WTC11 (cell line): Measurements from ENCODE around the gene HBQ1. TPM values are rescaled to one million over a fixed set of nuclear protein-coding genes. Genes with fewer than 3 reads are reported as not detected.
"Not testable (repeated sequence)": the region's sequence is repeated elsewhere in the genome, so short reads cannot be mapped to it uniquely, and the experiment has no call there.

Source experiments
- ATAC-seq: fragments of 200-7000 bp; cut with Tn5 transposase; 2 replicates; pipeline ENCODE4 v1.10.0; 2021; ENCODE audit warnings: mild to moderate bottlenecking, moderate library complexity
- CTCF ChIA-PET: fragments of 300-600 bp; sonication (Branson Sonifier 250); formaldehyde crosslinking; loops from one replicate; lab custom pipeline; 2021; ENCODE audit warnings: antibody characterized with exemption; lab: Charles Lee
- POLR2A ChIA-PET: fragments of 350-600 bp; sonication (Branson Sonifier 250); formaldehyde crosslinking; loops from one replicate; lab custom pipeline; 2021; ENCODE audit warnings: antibody characterized with exemption; lab: Charles Lee
- DNase-seq: peaks from one replicate; pipeline ENCODE4 v3.0.0; 2021; ENCODE audit warnings: low spot score
- H3K27ac Mint-ChIP-seq: 2 replicates; pipeline ENCODE4 v1.8.0; 2021; ENCODE audit warnings: mixed read lengths
- H3K27me3 Mint-ChIP-seq: 2 replicates; pipeline ENCODE4 v1.8.0; 2021; ENCODE audit warnings: low read depth, mild to moderate bottlenecking, moderate library complexity, mixed read lengths
- H3K36me3 Mint-ChIP-seq: 2 replicates; pipeline ENCODE4 v1.8.0; 2021; ENCODE audit warnings: mixed read lengths
- H3K4me1 Mint-ChIP-seq: 2 replicates; pipeline ENCODE4 v1.8.0; 2022; ENCODE audit warnings: mixed read lengths
- H3K4me3 Mint-ChIP-seq: 2 replicates; pipeline ENCODE4 v1.8.0; 2021; ENCODE audit warnings: mild to moderate bottlenecking, moderate library complexity, mixed read lengths
- H3K9me3 Mint-ChIP-seq: 2 replicates; pipeline ENCODE4 v1.8.0; 2021; ENCODE audit warnings: mixed read lengths
- ATF2 ChIP-seq: sonication (generic); formaldehyde crosslinking; IDR thresholded peaks from 2 replicates; pipeline ENCODE4 v1.8.1; 2022; ENCODE audit warnings: low read depth, missing genetic modification reagents, borderline replicate concordance
- ELF4 ChIP-seq: sonication (generic); formaldehyde crosslinking; IDR thresholded peaks from 2 replicates; pipeline ENCODE4 v1.8.1; 2022; ENCODE audit warnings: low read depth, mild to moderate bottlenecking, moderate library complexity, missing genetic modification reagents
- EMX1 ChIP-seq: fragments of 250-450 bp; sonication (Bioruptor Pico); IDR thresholded peaks from 2 replicates; pipeline ENCODE4 v1.8.0; 2021; ENCODE audit warnings: mild to moderate bottlenecking
- IRF2 ChIP-seq: sonication (generic); formaldehyde crosslinking; IDR thresholded peaks from 2 replicates; pipeline ENCODE4 v1.8.0; 2022; ENCODE audit warnings: low read depth, missing genetic modification reagents, borderline replicate concordance
- JAZF1 ChIP-seq: fragments of 250-450 bp; sonication (Bioruptor Pico); IDR thresholded peaks from 2 replicates; pipeline ENCODE4 v1.9.0; 2021; ENCODE audit warnings: moderate library complexity, mild to moderate bottlenecking, inconsistent platforms
- KAT7 ChIP-seq: sonication (generic); formaldehyde crosslinking; IDR thresholded peaks from 2 replicates; pipeline ENCODE4 v1.8.1; 2023; ENCODE audit warnings: missing genetic modification reagents, mild to moderate bottlenecking, borderline replicate concordance
- MYBL2 ChIP-seq: sonication (generic); formaldehyde crosslinking; IDR thresholded peaks from 2 replicates; pipeline ENCODE4 v1.8.1; 2023; ENCODE audit warnings: mild to moderate bottlenecking, moderate library complexity, missing genetic modification reagents
- NFE2L1 ChIP-seq: sonication (generic); formaldehyde crosslinking; IDR thresholded peaks from 2 replicates; pipeline ENCODE4 v1.8.1; 2023; ENCODE audit warnings: missing genetic modification reagents
- NR1H2 ChIP-seq: sonication (generic); formaldehyde crosslinking; IDR thresholded peaks from 2 replicates; pipeline ENCODE4 v1.9.0; 2021; ENCODE audit warnings: mild to moderate bottlenecking, moderate library complexity, missing genetic modification reagents
- NR3C1 ChIP-seq: sonication (generic); formaldehyde crosslinking; conservative IDR thresholded peaks from 2 replicates; pipeline ENCODE4 v1.8.1; 2023; ENCODE audit warnings: low read depth, mild to moderate bottlenecking, missing genetic modification reagents
- TEAD4 ChIP-seq: sonication (generic); formaldehyde crosslinking; IDR thresholded peaks from 2 replicates; pipeline ENCODE4 v1.8.0; 2022; ENCODE audit warnings: mild to moderate bottlenecking, missing genetic modification reagents
- USF2 ChIP-seq: sonication (generic); formaldehyde crosslinking; IDR thresholded peaks from 2 replicates; pipeline ENCODE4 v1.8.1; 2023; ENCODE audit warnings: mild to moderate bottlenecking, missing genetic modification reagents, moderate library complexity
- ZBTB21 ChIP-seq: sonication (generic); formaldehyde crosslinking; IDR thresholded peaks from 2 replicates; pipeline ENCODE4 v1.8.1; 2023; ENCODE audit warnings: mild to moderate bottlenecking, missing genetic modification reagents, borderline replicate concordance
- ZNF121 ChIP-seq: sonication (generic); formaldehyde crosslinking; IDR thresholded peaks from 2 replicates; pipeline ENCODE4 v1.8.0; 2023; ENCODE audit warnings: missing genetic modification reagents
- ZNF423 ChIP-seq: fragments of 250-450 bp; sonication (Bioruptor Pico); IDR thresholded peaks from 2 replicates; pipeline ENCODE4 v2.1.2; 2022; ENCODE audit warnings: mild to moderate bottlenecking, moderate library complexity
- total RNA-seq: library from RNA; stranded (reverse); gene quantifications from 3 replicates; pipeline ENCODE4 v1.2.3, GENCODE V29; 2021
- TF ChIP-seq, protein P1 (sequence below): sonication (generic); formaldehyde crosslinking; IDR thresholded peaks from 2 replicates; pipeline ENCODE4 v1.8.0; 2022; ENCODE audit warnings: mild to moderate bottlenecking, missing genetic modification reagents
- TF ChIP-seq, protein P2 (sequence below): sonication (generic); formaldehyde crosslinking; IDR thresholded peaks from 2 replicates; pipeline ENCODE4 v1.8.0; 2022; ENCODE audit warnings: missing genetic modification reagents
- TF ChIP-seq, protein P3 (sequence below): sonication (generic); formaldehyde crosslinking; IDR thresholded peaks from 2 replicates; pipeline ENCODE4 v1.8.0; 2023; ENCODE audit warnings: missing genetic modification reagents

The HBQ1 gene
- total RNA-seq, 1 experiment from 2014 or later, result 3.0 TPM

DNA sequence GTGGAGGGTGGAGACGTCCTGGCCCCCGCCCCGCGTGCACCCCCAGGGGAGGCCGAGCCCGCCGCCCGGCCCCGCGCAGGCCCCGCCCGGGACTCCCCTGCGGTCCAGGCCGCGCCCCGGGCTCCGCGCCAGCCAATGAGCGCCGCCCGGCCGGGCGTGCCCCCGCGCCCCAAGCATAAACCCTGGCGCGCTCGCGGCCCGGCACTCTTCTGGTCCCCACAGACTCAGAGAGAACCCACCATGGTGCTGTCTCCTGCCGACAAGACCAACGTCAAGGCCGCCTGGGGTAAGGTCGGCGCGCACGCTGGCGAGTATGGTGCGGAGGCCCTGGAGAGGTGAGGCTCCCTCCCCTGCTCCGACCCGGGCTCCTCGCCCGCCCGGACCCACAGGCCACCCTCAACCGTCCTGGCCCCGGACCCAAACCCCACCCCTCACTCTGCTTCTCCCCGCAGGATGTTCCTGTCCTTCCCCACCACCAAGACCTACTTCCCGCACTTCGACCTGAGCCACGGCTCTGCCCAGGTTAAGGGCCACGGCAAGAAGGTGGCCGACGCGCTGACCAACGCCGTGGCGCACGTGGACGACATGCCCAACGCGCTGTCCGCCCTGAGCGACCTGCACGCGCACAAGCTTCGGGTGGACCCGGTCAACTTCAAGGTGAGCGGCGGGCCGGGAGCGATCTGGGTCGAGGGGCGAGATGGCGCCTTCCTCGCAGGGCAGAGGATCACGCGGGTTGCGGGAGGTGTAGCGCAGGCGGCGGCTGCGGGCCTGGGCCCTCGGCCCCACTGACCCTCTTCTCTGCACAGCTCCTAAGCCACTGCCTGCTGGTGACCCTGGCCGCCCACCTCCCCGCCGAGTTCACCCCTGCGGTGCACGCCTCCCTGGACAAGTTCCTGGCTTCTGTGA, 3.5 kb upstream of the HBQ1 start, which contains the start of gene HBA1:
Gene HBA1, plus strand, starts transcription at position 204 of the 906 bp plus-strand sequence. Its CDS starts 37 bp downstream, at position 241.
- H3K9me3 Mint-ChIP-seq, POLR2A ChIA-PET, H3K27ac Mint-ChIP-seq, DNase-seq, H3K36me3 Mint-ChIP-seq: not testable (repeated sequence)
- CTCF ChIA-PET, result interaction anchor here (0.9 to 1.8 kb wide), 4 partner anchors 59 to 111 kb away, joined by 3 to 6 read pairs (median 3); no protein-coding TSS in a partner anchor
- Mint-ChIP-seq H3K4me1 (peaks cover 15% of the 10 kb centered on the region), H3K4me3 (peak within 1 kb of the TSS; percentile 52), H3K27me3 (peaks cover 77% of the 10 kb centered on the region)
- peak; percentile 15 for ATAC-seq

- Mint-ChIP-seq H3K4me1 (peaks cover 13% of the 10 kb centered on the region), H3K27me3 (peaks cover 73% of the 10 kb centered on the region), H3K4me3 (peak overlapping the region; percentile 28), H3K36me3 (no peaks in the 10 kb centered on the region), H3K27ac (no peak overlapping the region), H3K9me3 (no peaks in the 10 kb centered on the region)
- DNase-seq (no peak), ATAC-seq (no peak)
- no peak for TF ChIP-seq NR1H2
- ChIA-PET POLR2A (no interaction called here), CTCF (interaction anchor here (0.9 to 1.8 kb wide), 4 partner anchors 60 to 112 kb away, joined by 3 to 6 read pairs (median 3); no protein-coding TSS in a partner anchor)
Measured at GRCh38 chr16:177394-177822, 2.9 kb upstream of the HBQ1 start.

DNA sequence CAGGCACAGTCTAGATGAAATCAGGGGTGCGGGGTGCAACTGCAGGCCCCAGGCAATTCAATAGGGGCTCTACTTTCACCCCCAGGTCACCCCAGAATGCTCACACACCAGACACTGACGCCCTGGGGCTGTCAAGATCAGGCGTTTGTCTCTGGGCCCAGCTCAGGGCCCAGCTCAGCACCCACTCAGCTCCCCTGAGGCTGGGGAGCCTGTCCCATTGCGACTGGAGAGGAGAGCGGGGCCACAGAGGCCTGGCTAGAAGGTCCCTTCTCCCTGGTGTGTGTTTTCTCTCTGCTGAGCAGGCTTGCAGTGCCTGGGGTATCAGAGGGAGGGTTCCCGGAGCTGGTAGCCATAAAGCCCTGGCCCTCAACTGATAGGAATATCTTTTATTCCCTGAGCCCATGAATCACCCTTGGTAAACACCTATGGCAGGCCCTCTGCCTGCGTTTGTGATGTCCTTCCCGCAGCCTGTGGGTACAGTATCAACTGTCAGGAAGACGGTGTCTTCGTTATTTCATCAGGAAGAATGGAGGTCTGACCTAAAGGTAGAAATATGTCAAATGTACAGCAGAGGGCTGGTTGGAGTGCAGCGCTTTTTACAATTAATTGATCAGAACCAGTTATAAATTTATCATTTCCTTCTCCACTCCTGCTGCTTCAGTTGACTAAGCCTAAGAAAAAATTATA, 2.1 kb upstream of the HBQ1 start:
- H3K36me3 Mint-ChIP-seq, result no peaks in the 10 kb centered on the region
- CTCF ChIA-PET, result interaction anchor here (0.9 to 1.8 kb wide), 4 partner anchors 9 to 81 kb away, joined by 3 to 6 read pairs (median 3); no protein-coding TSS in a partner anchor
- H3K4me1 Mint-ChIP-seq, result peaks cover 13% of the 10 kb centered on the region
- H3K27ac Mint-ChIP-seq, result no peak overlapping the region
- ATAC-seq, result no peak
- TF ChIP-seq, protein P1, sequence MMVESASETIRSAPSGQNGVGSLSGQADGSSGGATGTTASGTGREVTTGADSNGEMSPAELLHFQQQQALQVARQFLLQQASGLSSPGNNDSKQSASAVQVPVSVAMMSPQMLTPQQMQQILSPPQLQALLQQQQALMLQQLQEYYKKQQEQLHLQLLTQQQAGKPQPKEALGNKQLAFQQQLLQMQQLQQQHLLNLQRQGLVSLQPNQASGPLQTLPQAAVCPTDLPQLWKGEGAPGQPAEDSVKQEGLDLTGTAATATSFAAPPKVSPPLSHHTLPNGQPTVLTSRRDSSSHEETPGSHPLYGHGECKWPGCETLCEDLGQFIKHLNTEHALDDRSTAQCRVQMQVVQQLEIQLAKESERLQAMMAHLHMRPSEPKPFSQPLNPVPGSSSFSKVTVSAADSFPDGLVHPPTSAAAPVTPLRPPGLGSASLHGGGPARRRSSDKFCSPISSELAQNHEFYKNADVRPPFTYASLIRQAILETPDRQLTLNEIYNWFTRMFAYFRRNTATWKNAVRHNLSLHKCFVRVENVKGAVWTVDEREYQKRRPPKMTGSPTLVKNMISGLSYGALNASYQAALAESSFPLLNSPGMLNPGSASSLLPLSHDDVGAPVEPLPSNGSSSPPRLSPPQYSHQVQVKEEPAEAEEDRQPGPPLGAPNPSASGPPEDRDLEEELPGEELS (CRISPR knock-in tag), result no peak
- TF ChIP-seq MYBL2 (no peak), NR3C1 (CRISPR knock-in tag) (no peak), KAT7 (CRISPR knock-in tag) (no peak), ZBTB21 (CRISPR knock-in tag) (no peak), IRF2 (CRISPR knock-in tag) (no peak), ELF4 (CRISPR knock-in tag) (no peak)
- TF ChIP-seq, protein P2, sequence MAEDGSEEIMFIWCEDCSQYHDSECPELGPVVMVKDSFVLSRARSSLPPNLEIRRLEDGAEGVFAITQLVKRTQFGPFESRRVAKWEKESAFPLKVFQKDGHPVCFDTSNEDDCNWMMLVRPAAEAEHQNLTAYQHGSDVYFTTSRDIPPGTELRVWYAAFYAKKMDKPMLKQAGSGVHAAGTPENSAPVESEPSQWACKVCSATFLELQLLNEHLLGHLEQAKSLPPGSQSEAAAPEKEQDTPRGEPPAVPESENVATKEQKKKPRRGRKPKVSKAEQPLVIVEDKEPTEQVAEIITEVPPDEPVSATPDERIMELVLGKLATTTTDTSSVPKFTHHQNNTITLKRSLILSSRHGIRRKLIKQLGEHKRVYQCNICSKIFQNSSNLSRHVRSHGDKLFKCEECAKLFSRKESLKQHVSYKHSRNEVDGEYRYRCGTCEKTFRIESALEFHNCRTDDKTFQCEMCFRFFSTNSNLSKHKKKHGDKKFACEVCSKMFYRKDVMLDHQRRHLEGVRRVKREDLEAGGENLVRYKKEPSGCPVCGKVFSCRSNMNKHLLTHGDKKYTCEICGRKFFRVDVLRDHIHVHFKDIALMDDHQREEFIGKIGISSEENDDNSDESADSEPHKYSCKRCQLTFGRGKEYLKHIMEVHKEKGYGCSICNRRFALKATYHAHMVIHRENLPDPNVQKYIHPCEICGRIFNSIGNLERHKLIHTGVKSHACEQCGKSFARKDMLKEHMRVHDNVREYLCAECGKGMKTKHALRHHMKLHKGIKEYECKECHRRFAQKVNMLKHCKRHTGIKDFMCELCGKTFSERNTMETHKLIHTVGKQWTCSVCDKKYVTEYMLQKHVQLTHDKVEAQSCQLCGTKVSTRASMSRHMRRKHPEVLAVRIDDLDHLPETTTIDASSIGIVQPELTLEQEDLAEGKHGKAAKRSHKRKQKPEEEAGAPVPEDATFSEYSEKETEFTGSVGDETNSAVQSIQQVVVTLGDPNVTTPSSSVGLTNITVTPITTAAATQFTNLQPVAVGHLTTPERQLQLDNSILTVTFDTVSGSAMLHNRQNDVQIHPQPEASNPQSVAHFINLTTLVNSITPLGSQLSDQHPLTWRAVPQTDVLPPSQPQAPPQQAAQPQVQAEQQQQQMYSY (CRISPR knock-in tag), result no peak
- TF ChIP-seq, all 79 proteins: peak for 0
- peak overlapping the region; percentile 28; the same call in 1 of the 2 replicates for H3K4me3 Mint-ChIP-seq
- no peak for DNase-seq
- H3K9me3 Mint-ChIP-seq, result no peaks in the 10 kb centered on the region
- POLR2A ChIA-PET, result no interaction called here
- peaks cover 71% of the 10 kb centered on the region for H3K27me3 Mint-ChIP-seq

DNA sequence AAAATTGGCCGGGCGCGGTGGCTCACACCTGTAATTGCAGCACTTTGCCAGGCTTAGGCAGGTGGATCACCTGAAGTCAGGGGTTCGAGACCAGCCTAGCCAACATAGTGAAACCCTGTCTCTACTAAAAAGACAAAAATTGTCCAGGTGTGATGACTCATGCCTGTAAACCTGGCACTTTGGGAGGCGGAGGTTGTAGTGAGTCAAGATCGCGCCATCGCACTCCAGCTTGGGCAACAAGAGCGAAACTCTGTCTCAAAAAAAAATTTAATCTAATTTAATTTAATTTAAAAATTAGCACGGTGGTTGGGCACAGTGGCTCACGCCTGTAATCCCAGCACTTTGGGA, 1.6 kb upstream of the HBQ1 start:
- Mint-ChIP-seq H3K4me1 (peaks cover 13% of the 10 kb centered on the region), H3K4me3 (no peak overlapping the region), H3K27me3 (peaks cover 66% of the 10 kb centered on the region), H3K27ac (no peak overlapping the region), H3K36me3 (no peaks in the 10 kb centered on the region), H3K9me3 (no peaks in the 10 kb centered on the region)
- ChIA-PET POLR2A (no interaction called here), CTCF (interaction anchor here (0.9 to 1.8 kb wide), 4 partner anchors 10 to 72 kb away, joined by 3 to 6 read pairs (median 3); no protein-coding TSS in a partner anchor)
- DNase-seq (no peak), ATAC-seq (no peak)
- no peak for TF ChIP-seq USF2
- TF ChIP-seq JAZF1 (CRISPR knock-in tag), result no peak
- no peak for TF ChIP-seq EMX1
- TF ChIP-seq TEAD4 (CRISPR knock-in tag), result no peak
- no peak for TF ChIP-seq NFE2L1 (CRISPR knock-in tag)
- TF ChIP-seq, protein P3, sequence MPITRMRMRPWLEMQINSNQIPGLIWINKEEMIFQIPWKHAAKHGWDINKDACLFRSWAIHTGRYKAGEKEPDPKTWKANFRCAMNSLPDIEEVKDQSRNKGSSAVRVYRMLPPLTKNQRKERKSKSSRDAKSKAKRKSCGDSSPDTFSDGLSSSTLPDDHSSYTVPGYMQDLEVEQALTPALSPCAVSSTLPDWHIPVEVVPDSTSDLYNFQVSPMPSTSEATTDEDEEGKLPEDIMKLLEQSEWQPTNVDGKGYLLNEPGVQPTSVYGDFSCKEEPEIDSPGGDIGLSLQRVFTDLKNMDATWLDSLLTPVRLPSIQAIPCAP (CRISPR knock-in tag), result no peak
- no peak for TF ChIP-seq ZNF423 (CRISPR knock-in tag)
- no peak for TF ChIP-seq ATF2
- TF ChIP-seq ZNF121 (CRISPR knock-in tag), result no peak
